BE2C (cell line): ENCODE data around the gene OCA2.

Source experiments
- DNase-seq: peaks from one replicate; pipeline ENCODE4 v3.0.0-alpha.2; 2020
- H3K27me3 ChIP-seq: fragments of 250-450 bp; sonication (Bioruptor Pico); 2 replicates; pipeline ENCODE4 v1.5.1; 2020; ENCODE audit warnings: mild to moderate bottlenecking
- H3K36me3 ChIP-seq: fragments of 250-450 bp; sonication (Bioruptor Pico); 2 replicates; pipeline ENCODE4 v1.5.1; 2020; ENCODE audit warnings: mild to moderate bottlenecking
- H3K4me1 ChIP-seq: fragments of 250-450 bp; sonication (Bioruptor Pico); 2 replicates; pipeline ENCODE4 v1.5.1; 2020
- H3K4me3 ChIP-seq: 2 replicates; pipeline ENCODE4 v1.5.1; 2011; ENCODE audit warnings: low read depth, low read length
- H3K9me3 ChIP-seq: fragments of 250-450 bp; sonication (Bioruptor Pico); 2 replicates; pipeline ENCODE4 v1.5.1; 2020
- TF ChIP-seq, protein P1 (sequence below): IDR thresholded peaks from 2 replicates; pipeline ENCODE4 v1.5.1; 2012; ENCODE audit warnings: mild to moderate bottlenecking, low read depth, low read length

OCA2 gene

DNA sequence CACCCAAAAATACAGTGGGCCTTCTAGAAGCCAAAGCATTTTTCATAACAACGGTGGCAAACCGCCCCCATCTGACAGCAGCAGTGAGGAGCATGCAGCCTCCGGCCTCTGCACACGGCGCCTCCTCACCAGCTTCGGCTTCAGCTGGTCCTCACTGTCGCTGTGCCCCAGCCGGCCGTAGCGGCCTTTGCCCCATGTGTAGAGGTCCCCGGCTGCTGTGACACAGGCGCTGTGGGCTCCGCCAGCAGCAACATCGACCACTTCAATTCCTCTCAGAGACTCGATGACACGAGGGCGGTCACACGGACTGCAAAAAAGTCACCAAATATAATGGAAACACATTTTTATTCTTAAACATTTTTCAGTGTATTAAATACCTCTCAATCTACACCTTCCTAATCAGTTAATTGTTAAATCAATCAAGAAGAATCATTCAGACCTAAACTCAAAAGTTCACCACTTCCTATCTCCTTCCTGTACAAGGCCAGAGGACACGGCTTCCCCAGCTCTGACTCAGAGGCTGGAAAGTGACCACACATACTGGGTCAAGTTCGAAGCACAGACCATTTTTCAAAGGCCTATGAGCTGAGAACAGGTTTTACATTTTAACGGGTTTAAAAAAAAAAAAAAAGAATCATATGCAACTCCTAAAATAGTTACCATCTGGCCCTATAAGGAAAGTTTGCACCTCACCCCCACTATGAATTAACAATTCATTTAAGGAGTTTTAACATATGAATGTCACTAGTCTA is 33.6 kb upstream of the OCA2 start:
- H3K4me3 ChIP-seq, result no peak overlapping the region
- no peak for DNase-seq
- H3K36me3 ChIP-seq, result peaks cover 22% of the 10 kb centered on the region
- H3K27me3 ChIP-seq, result no peaks in the 10 kb centered on the region
- no peaks in the 10 kb centered on the region for H3K4me1 ChIP-seq
- TF ChIP-seq, protein P1, sequence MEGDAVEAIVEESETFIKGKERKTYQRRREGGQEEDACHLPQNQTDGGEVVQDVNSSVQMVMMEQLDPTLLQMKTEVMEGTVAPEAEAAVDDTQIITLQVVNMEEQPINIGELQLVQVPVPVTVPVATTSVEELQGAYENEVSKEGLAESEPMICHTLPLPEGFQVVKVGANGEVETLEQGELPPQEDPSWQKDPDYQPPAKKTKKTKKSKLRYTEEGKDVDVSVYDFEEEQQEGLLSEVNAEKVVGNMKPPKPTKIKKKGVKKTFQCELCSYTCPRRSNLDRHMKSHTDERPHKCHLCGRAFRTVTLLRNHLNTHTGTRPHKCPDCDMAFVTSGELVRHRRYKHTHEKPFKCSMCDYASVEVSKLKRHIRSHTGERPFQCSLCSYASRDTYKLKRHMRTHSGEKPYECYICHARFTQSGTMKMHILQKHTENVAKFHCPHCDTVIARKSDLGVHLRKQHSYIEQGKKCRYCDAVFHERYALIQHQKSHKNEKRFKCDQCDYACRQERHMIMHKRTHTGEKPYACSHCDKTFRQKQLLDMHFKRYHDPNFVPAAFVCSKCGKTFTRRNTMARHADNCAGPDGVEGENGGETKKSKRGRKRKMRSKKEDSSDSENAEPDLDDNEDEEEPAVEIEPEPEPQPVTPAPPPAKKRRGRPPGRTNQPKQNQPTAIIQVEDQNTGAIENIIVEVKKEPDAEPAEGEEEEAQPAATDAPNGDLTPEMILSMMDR, result no peak
- no peaks in the 10 kb centered on the region for H3K9me3 ChIP-seq

GRCh38 chr15:28131946-28132345 is 32.8 kb upstream of the OCA2 start:
- peaks cover 27% of the 10 kb centered on the region for H3K36me3 ChIP-seq

GRCh38 chr15:28131400-28131799 is 32.3 kb upstream of the OCA2 start:
- H3K27me3 ChIP-seq, result no peaks in the 10 kb centered on the region
- H3K4me1 ChIP-seq, result no peaks in the 10 kb centered on the region
- no peak overlapping the region for H3K4me3 ChIP-seq
- TF ChIP-seq, protein P1, result no peak
- H3K9me3 ChIP-seq, result no peaks in the 10 kb centered on the region
- H3K36me3 ChIP-seq, result peaks cover 28% of the 10 kb centered on the region
- no peak for DNase-seq

More at GRCh38 chr15:28131946-28132345, 32.8 kb upstream of the OCA2 start:
- Histone ChIP-seq H3K4me3 (no peak overlapping the region), H3K4me1 (no peaks in the 10 kb centered on the region), H3K9me3 (no peaks in the 10 kb centered on the region), H3K27me3 (no peaks in the 10 kb centered on the region)
- TF ChIP-seq, protein P1, result no peak
- DNase-seq, result no peak

GRCh38 chr15:28130651-28131050 is 31.5 kb upstream of the OCA2 start:
- TF ChIP-seq, protein P1, result no peak
- Histone ChIP-seq H3K9me3 (no peaks in the 10 kb centered on the region), H3K36me3 (peaks cover 29% of the 10 kb centered on the region)

GRCh38 chr15:28129231-28129848 is 30.2 kb upstream of the OCA2 start:
- Histone ChIP-seq H3K9me3 (no peaks in the 10 kb centered on the region), H3K4me1 (no peaks in the 10 kb centered on the region), H3K27me3 (no peaks in the 10 kb centered on the region), H3K36me3 (peaks cover 33% of the 10 kb centered on the region), H3K4me3 (no peak overlapping the region)
- no peak for DNase-seq
- TF ChIP-seq, protein P1, result no peak

More at GRCh38 chr15:28130651-28131050, 31.5 kb upstream of the OCA2 start:
- DNase-seq, result no peak
- H3K27me3 ChIP-seq, result no peaks in the 10 kb centered on the region
- H3K4me3 ChIP-seq, result no peak overlapping the region
- no peaks in the 10 kb centered on the region for H3K4me1 ChIP-seq

- peaks cover 45% of the 10 kb centered on the region for H3K36me3 ChIP-seq
- no peaks in the 10 kb centered on the region for H3K9me3 ChIP-seq
- no peaks in the 10 kb centered on the region for H3K4me1 ChIP-seq
- DNase-seq, result no peak
- TF ChIP-seq, protein P1, result no peak
- no peaks in the 10 kb centered on the region for H3K27me3 ChIP-seq
- no peak overlapping the region for H3K4me3 ChIP-seq
Observed at GRCh38 chr15:28128031-28128430, 28.9 kb upstream of the OCA2 start.
